HL-60 (cell line): Measurements from ENCODE around the gene MAP3K13.

ENCODE experiments used
- CTCF ChIP-seq: IDR thresholded peaks from one replicate; pipeline ENCODE4 v1.5.1; 2011; ENCODE audit warnings: low read length, control low read depth, inconsistent platforms; ENCODE audit not compliant: insufficient read depth
- POLR2AphosphoS5 ChIP-seq: IDR thresholded peaks from 2 replicates; pipeline ENCODE4 v1.6.1; 2012; ENCODE audit warnings: low read depth

DNA sequence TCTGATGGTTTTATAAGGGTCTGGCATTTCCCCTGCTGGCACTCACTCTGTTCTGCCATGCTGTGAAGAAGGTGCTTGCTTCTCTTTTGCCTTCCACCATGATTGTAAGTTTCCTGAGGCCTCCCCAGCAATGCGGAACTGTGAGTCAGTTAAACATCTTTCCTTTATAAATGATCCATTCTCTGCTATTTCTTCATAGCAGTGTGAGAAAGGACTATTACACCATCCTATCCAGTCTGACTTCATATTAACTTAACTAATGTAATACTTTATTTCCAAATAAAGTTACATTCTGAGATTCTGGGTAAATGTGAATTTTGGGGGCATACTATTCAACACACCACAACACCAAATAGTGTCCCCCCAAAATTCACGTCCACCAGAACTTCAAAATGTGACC, 22.2 kb upstream of the MAP3K13 start:
- TF ChIP-seq CTCF (no peak), POLR2AphosphoS5 (no peak)
